ENCODE data around the gene MZB1. TPM values are rescaled to one million over a fixed set of nuclear protein-coding genes. Genes with fewer than 3 reads are reported as not detected.

MZB1 gene
- polyA plus RNA-seq, 2 of the 4 experiments (the other 2 are of a cell fraction), result 0.09 TPM; not detected in 1

DNA sequence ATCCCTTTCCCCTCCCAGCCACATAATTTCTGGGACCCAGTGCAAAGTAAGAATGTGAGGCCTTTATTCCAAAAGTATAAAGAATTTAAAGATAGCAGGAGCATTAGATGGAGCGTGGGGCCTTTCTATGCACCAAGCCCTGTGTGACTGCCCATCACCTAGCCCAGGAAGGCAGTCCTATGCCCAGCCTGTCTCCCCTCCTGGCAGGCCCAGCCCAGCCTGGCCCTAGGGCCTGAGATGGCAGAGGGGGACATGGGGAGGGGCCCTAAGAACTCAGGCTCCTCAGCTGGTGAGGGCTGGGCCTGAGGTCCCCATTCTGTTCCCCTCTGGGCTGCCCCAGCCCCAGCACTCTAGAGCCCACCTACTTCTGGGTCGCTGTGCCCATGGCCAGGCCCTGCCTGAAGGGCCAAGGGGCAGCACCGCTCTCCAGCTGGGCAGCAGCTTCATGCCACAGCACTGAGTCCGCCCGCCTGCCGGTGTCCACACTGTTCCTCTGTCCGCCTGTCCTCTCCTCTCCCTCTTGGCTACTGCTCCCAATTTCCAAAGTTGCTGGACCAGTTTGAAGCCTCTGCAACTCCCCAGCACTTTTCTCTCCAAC, 5.6 kb downstream of the MZB1 start:
- Histone ChIP-seq H3K4me2 (peak overlapping the region; percentile 66), H3K4me1 (peaks cover 59% of the 10 kb centered on the region), H3K27ac (peak overlapping the region; percentile 87 to 91), H3K4me3 (no peak overlapping the region), H3K9me3 (no peaks in the 10 kb centered on the region)
- ChIA-PET CTCF (interaction anchor here (0.6 kb wide), 1 partner anchor 16 kb away, joined by 3 read pairs; no protein-coding TSS in a partner anchor), POLR2A (no interaction called here)
- no peak for DNase-seq (ENCODE audit: low read depth in 1 of 2, low spot score in 1 of 2)
- peak in 1 of 2 experiments; percentile 1; a peak in 2 of 6 replicates for ATAC-seq
- no peak for TF ChIP-seq KDM1A (IDR thresholded peaks at IDR 0.05; ENCODE audit: low read depth)
- FAIRE-seq, result no peak
- 82% methylated on average over 7 of the region's 7 CpGs for WGBS (ENCODE audit: missing lambda C conversion rate)

DNA sequence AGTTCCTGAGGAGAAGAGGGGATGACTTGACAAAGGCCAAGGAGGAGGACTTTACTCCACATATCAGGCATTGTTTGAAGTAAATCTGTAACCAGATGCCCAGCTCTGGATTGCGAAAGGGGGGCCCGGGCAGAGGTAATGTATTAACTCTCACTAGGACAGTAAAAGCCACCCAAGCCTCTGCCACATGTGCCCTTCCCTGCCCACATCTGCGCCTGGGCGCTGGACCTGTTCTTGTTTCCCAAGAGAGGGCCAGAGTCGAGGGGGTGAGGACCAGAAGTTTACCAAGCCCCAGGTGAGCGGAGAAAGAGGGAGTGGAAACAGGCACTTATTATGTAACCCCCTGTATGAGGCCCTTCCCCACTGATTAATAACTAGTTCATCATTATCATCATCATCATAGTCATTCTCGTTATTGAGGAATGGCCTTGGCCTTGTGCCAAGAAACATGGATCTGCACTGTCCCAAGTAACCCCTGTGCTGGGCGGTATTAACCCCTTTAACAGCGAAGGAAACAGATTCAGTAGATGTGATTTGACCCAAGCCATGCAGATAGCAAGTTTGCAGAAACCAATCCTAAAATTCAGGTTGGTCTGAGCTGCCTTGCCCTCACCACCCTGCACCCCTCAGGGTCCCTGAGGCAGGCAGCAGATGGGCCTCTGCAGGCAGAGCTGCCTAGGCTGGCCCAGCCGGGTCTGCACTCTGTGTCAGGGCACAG, 6.3 kb downstream of the MZB1 start, which contains the start of gene SLC23A1:
TSS of gene SLC23A1 (minus strand) at position 23 of the 718 bp plus-strand sequence. CDS start 44 bp downstream, outside the sequence.
- POLR2A ChIA-PET, result interaction anchor here (1.0 kb wide), 1 partner anchor 9 kb away, joined by 3 read pairs; no protein-coding TSS in a partner anchor
- FAIRE-seq, result no peak
- CTCF ChIA-PET, result interaction anchor here (0.6 to 1.6 kb wide), 3 partner anchors 8 to 15 kb away, joined by 3 to 5 read pairs (median 3); no protein-coding TSS in a partner anchor

DNA sequence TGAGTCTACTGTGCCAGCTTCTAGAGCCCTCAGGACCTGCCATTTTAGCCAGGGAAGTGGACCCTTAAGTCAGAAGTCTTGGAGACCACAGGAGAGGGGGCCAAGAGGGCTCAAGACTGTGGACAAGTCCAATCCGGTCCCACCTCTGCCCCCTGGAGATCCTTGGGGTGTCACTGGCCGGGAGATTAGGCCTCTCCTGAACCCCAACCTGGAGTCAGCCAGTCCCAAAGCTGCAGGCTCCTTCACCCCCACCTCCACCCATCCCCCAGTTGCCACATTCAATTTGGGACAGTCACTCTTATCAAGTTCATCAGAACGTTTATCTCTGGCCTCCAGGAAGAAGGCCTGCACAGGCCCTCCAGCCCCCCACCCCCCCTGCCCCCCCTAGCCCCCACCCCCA, 6.9 kb downstream of the MZB1 start:
- ChIA-PET POLR2A (interaction anchor here (1.0 kb wide), 1 partner anchor 9 kb away, joined by 3 read pairs; no protein-coding TSS in a partner anchor), CTCF (interaction anchor here (0.8 to 1.6 kb wide), 3 partner anchors 8 to 41 kb away, joined by 3 to 5 read pairs (median 3); no protein-coding TSS in a partner anchor)
- H3K4me2 ChIP-seq, result peak overlapping the region; percentile 66
- TF ChIP-seq ESRRA (IDR thresholded peaks at IDR 0.05; ENCODE audit: borderline replicate concordance, low read length) (no peak), CBX8 (IDR thresholded peaks at IDR 0.05) (no peak), RCOR1 (IDR thresholded peaks at IDR 0.05; ENCODE audit: low read depth, low read length) (no peak), PHF8 (IDR thresholded peaks at IDR 0.05; ENCODE audit: borderline replicate concordance, low read depth) (no peak), JUN (IDR thresholded peaks at IDR 0.05) (no peak), NPAS2 (CRISPR knock-in tag; IDR thresholded peaks at IDR 0.05; ENCODE audit: borderline replicate concordance) (no peak), CBX2 (IDR thresholded peaks at IDR 0.05; ENCODE audit: borderline replicate concordance, low read depth) (no peak), ZFP36 (IDR thresholded peaks at IDR 0.05; ENCODE audit: borderline replicate concordance, partially characterized antibody) (no peak), HOXA7 (CRISPR knock-in tag; IDR thresholded peaks at IDR 0.05) (no peak), EHMT2 (IDR thresholded peaks at IDR 0.05; ENCODE audit: low read depth) (no peak), GATA3 (IDR thresholded peaks at IDR 0.05; ENCODE audit: borderline replicate concordance) (no peak), RARB (CRISPR knock-in tag; IDR thresholded peaks at IDR 0.05) (no peak), TP53 (CRISPR knock-in tag; IDR thresholded peaks at IDR 0.05) (no peak), BHLHE40 (IDR thresholded peaks at IDR 0.05; ENCODE audit: low read depth, low read length) (no peak)
- TF ChIP-seq, protein P1, sequence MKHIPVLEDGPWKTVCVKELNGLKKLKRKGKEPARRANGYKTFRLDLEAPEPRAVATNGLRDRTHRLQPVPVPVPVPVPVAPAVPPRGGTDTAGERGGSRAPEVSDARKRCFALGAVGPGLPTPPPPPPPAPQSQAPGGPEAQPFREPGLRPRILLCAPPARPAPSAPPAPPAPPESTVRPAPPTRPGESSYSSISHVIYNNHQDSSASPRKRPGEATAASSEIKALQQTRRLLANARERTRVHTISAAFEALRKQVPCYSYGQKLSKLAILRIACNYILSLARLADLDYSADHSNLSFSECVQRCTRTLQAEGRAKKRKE (CRISPR knock-in tag; IDR thresholded peaks at IDR 0.05; ENCODE audit: low read depth), result no peak
- H3K4me3 ChIP-seq, result peak overlapping the region; percentile 9; the same call in 1 of the 3 replicates
- DNase-seq (ENCODE audit: low read depth in 1 of 2, low spot score in 1 of 2), result no peak
- peak overlapping the region; percentile 87 to 91 for H3K27ac ChIP-seq
- ATAC-seq, result peak in 1 of 2 experiments; percentile 7; a peak in 3 of 6 replicates
- no peaks in the 10 kb centered on the region for H3K9me3 ChIP-seq
- no peak for FAIRE-seq
- WGBS (ENCODE audit: missing lambda C conversion rate), result 0% methylated on average over 1 of the region's 3 CpGs
- H3K4me1 ChIP-seq, result peaks cover 47% of the 10 kb centered on the region

More for the DNA sequence above, 6.3 kb downstream of the MZB1 start, which contains the start of gene SLC23A1:
- H3K4me3 ChIP-seq, result peak within 1 kb of the TSS; percentile 9; the same call in 1 of the 3 replicates
- peak within 1 kb of the TSS; percentile 87 to 91 for H3K27ac ChIP-seq
- peak; percentile 61 to 69 for DNase-seq (ENCODE audit: low read depth in 1 of 2, low spot score in 1 of 2)
- H3K9me3 ChIP-seq, result no peaks in the 10 kb centered on the region
- peaks cover 54% of the 10 kb centered on the region for H3K4me1 ChIP-seq
- TF ChIP-seq GATA3 (IDR thresholded peaks at IDR 0.05; ENCODE audit: borderline replicate concordance) (no peak), RARB (CRISPR knock-in tag; IDR thresholded peaks at IDR 0.05) (no peak), CEBPB (IDR thresholded peaks at IDR 0.05) (peak; percentile 84 to 94), JUN (IDR thresholded peaks at IDR 0.05) (no peak), NPAS2 (CRISPR knock-in tag; IDR thresholded peaks at IDR 0.05; ENCODE audit: borderline replicate concordance) (no peak)
- TF ChIP-seq, protein P2, sequence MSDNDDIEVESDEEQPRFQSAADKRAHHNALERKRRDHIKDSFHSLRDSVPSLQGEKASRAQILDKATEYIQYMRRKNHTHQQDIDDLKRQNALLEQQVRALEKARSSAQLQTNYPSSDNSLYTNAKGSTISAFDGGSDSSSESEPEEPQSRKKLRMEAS (IDR thresholded peaks at IDR 0.05), result peak; percentile 41; the same call in 1 of the 2 replicates
- ATAC-seq, result peak; percentile 44 to 63
- WGBS (ENCODE audit: missing lambda C conversion rate), result 36% methylated on average over 10 of the region's 10 CpGs
- H3K4me2 ChIP-seq, result peak within 1 kb of the TSS; percentile 66
